BJ (cell line): Measurements from ENCODE around the gene ATP13A3. TPM values are rescaled to one million over a fixed set of nuclear protein-coding genes. Genes with fewer than 3 reads are reported as not detected.
"Not testable (repeated sequence)": the region's sequence is repeated elsewhere in the genome, so short reads cannot be mapped to it uniquely, and the experiment has no call there.

Source experiments
- CTCF ChIA-PET: fragments of 350-600 bp; formaldehyde crosslinking; extraction: SDS; loops from one replicate; lab custom pipeline; 2021; ENCODE audit warnings: antibody characterized with exemption, inconsistent platforms; lab: Yijun Ruan, JAX
- POLR2A ChIA-PET: fragments of 300-600 bp; sonication (Branson Sonifier 250); formaldehyde crosslinking; extraction: SDS; loops from one replicate; lab custom pipeline; 2021; ENCODE audit warnings: antibody characterized with exemption; lab: Charles Lee
- DNase-seq: peaks from one replicate; pipeline ENCODE4 v3.0.0-alpha.2; 2011; ENCODE audit warnings: low read depth
- H3K27me3 ChIP-seq: 2 replicates; pipeline ENCODE4 v1.6.0; 2011; ENCODE audit warnings: low read length; ENCODE audit not compliant: control insufficient read depth, insufficient read depth
- H3K36me3 ChIP-seq: 2 replicates; pipeline ENCODE4 v1.5.1; 2011; ENCODE audit warnings: low read length; ENCODE audit not compliant: control insufficient read depth, insufficient read depth
- H3K4me3 ChIP-seq: 2 replicates; pipeline ENCODE4 v1.5.1; 2011; ENCODE audit warnings: low read depth, mild to moderate bottlenecking, control low read depth, low read length
- polyA plus RNA-seq: library from polyadenylated mRNA; depleted of rRNA; stranded (reverse); fragments of >200 nt; gene quantifications from 2 replicates; pipeline ENCODE4 v1.2.3, GENCODE V29; 2011
- TF ChIP-seq, protein P1 (sequence below): IDR thresholded peaks from 2 replicates; pipeline ENCODE4 v1.5.1; 2011; ENCODE audit warnings: low read depth, mild to moderate bottlenecking, control low read depth, inconsistent platforms, low read length, moderate library complexity; ENCODE audit not compliant: insufficient read depth

Gene ATP13A3
- polyA plus RNA-seq, 1 experiment: 47.1 TPM

DNA sequence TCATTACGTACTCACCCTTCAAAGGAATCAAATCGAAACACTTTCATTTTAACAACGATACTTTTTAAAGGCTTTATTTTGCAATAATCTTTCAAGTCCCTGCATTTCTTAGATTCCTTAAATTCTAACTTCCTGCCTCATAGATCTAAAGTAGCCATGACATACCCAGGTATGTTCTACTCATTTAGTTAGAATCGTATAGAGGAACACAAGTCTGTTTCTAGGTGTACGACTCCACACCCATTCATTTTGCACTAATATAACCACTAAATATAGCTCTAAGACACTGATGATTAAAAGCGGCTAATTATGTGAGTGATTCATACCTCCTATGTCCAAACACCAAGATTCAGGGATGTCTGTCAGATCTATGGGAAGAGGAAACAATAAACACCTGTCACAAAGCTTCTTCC lies 1.3 kb downstream of the ATP13A3 start:
- Histone ChIP-seq H3K36me3 (no peaks in the 10 kb centered on the region), H3K4me3 (peak overlapping the region; percentile 61), H3K27me3 (no peaks in the 10 kb centered on the region)
- no peak for DNase-seq
- ChIA-PET CTCF (interaction anchor here (0.9 to 1.4 kb wide), 7 partner anchors 9 to 110 kb away, joined by 3 to 6 read pairs (median 3); no protein-coding TSS in a partner anchor), POLR2A (no interaction called here)
- TF ChIP-seq, protein P1, sequence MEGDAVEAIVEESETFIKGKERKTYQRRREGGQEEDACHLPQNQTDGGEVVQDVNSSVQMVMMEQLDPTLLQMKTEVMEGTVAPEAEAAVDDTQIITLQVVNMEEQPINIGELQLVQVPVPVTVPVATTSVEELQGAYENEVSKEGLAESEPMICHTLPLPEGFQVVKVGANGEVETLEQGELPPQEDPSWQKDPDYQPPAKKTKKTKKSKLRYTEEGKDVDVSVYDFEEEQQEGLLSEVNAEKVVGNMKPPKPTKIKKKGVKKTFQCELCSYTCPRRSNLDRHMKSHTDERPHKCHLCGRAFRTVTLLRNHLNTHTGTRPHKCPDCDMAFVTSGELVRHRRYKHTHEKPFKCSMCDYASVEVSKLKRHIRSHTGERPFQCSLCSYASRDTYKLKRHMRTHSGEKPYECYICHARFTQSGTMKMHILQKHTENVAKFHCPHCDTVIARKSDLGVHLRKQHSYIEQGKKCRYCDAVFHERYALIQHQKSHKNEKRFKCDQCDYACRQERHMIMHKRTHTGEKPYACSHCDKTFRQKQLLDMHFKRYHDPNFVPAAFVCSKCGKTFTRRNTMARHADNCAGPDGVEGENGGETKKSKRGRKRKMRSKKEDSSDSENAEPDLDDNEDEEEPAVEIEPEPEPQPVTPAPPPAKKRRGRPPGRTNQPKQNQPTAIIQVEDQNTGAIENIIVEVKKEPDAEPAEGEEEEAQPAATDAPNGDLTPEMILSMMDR: no peak

DNA sequence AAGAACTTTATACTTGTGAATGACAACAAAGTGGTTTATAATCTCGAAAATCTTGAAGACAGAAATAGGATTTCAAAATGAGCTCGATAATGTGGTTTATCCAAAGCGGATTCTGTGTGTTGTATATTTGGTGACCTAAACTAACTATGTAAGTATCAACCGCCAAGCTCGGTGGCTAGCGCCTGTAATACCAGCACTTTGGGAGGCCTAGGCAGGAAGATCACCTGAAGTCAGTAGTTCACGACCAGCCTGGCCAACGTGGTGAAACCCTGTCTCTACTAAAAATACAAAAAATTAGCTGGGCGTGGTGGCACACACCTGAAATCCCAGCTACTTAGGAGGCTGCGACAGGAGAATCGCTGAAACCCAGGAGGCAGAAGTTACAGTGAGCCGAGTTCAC lies 2.2 kb downstream of the ATP13A3 start:
- TF ChIP-seq, protein P1: no peak
- DNase-seq: no peak
- peak overlapping the region; percentile 61 for H3K4me3 ChIP-seq
- ChIA-PET CTCF (interaction anchor here (1.2 to 2.5 kb wide), 3 partner anchors 12 to 91 kb away, joined by 3 to 8 read pairs (median 3); no protein-coding TSS in a partner anchor), POLR2A (no interaction called here)
- H3K27me3 ChIP-seq: no peaks in the 10 kb centered on the region
- H3K36me3 ChIP-seq: no peaks in the 10 kb centered on the region

DNA sequence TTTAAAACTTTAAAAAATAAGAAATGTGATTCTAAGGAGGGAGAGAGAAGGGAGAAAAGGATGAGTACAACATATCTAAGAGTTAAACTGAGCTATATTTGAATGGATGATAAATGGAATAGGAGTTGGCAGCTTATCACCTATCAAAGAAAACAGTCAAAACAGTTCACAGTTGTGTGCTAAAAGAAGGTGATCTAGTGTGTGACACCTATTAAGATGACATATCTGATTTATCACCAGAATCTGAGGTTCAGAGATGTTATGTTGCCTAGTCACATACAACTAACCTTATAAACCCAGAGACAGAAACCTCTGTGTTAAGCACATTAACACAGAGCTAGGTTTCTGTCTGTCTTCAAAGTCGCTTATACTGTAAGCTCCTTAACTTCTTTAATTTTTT lies 3.0 kb downstream of the ATP13A3 start:
- ChIA-PET CTCF (interaction anchor here (1.0 to 2.5 kb wide), 3 partner anchors 11 to 92 kb away, joined by 3 to 8 read pairs (median 4); no protein-coding TSS in a partner anchor), POLR2A (no interaction called here)
- Histone ChIP-seq H3K4me3 (no peak overlapping the region), H3K36me3 (no peaks in the 10 kb centered on the region), H3K27me3 (no peaks in the 10 kb centered on the region)
- DNase-seq: no peak
- TF ChIP-seq, protein P1: no peak

DNA sequence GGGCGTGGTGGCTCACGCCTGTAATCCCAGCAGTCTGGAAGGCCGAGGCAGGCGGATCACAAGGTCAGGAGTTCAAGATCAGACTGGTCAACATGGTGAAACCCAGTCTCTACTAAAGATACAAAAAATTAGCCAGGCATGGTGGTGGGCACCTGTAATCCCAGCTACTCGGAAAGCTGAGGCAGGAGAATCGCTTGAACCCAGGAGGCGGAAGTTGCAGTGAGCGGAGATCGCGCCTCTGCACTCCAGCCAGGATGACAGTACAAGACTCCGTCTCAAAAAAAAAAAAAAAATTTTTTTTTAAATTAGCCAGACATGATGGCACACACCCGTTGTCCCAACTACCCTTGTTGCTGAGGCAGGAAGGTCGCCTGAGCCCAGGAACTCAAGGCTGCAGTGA lies 4.0 kb downstream of the ATP13A3 start:
- H3K27me3 ChIP-seq, POLR2A ChIA-PET, H3K36me3 ChIP-seq, H3K4me3 ChIP-seq, DNase-seq: not testable (repeated sequence)
- CTCF ChIA-PET: interaction anchor here (0.7 to 2.5 kb wide), 2 partner anchors 10 to 35 kb away, joined by 3 to 8 read pairs; no protein-coding TSS in a partner anchor

DNA sequence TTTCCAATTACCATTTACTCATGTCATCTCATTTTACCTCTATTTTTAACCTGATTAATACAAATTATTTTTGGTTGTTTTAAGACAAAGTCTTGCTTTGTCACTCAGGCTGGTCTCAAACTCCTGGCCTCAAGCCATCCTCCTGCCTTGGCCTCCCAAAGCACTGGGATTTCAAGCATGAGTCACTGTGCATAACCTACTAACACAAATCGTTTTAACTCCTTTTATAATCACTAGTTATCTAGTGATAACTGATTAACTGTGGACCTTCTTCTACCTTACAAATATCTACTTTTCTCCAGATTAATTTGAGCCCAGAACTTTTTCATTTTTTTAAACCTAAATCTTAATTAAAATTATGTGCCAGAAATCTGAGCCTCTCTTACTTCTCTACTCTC lies 4.6 kb downstream of the ATP13A3 start:
- ChIA-PET CTCF (interaction anchor here (2.5 kb wide), 1 partner anchor 10 kb away, joined by 8 read pairs; no protein-coding TSS in a partner anchor), POLR2A (no interaction called here)
- Histone ChIP-seq H3K4me3 (no peak overlapping the region), H3K36me3 (0 out of 2 replicates have a peak, but pooled peaks cover 3% of the 10 kb centered on the region), H3K27me3 (no peaks in the 10 kb centered on the region)
- no peak for DNase-seq
- TF ChIP-seq, protein P1: no peak
